ENCODE measurements around the gene HOXD1. TPM values are rescaled to one million over a fixed set of nuclear protein-coding genes. Genes with fewer than 3 reads are reported as not detected.

HOXD1 gene
- total RNA-seq, 4 donors from 2014 or later, result 0.13 to 0.54 (median 0.32) TPM; not detected in 1

DNA sequence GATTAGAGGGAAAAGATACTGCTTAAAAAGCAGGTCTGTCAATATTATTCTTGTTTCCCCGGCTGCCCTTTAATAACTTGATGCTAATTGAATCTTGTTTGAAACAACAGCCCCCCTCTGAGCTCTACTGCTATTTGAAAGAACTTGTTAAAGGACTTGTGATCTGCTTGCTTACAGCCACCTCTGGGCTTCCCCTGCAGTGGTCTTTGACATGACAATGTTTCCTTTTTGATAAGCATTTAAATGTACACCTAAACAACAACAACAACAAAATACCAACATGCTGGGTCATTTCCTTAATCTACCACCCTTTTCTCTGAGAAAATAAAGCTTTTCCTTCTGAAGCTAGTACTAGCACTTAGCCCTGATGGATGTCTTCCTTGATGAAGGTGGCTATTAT is 3.9 kb downstream of the HOXD1 start:
- no peaks in the 10 kb centered on the region for H3K9me3 ChIP-seq
- no peak for ATAC-seq
- TF ChIP-seq POLR2AphosphoS5 (IDR thresholded peaks at IDR 0.05) (no peak), EP300 (IDR thresholded peaks at IDR 0.05) (no peak), POLR2A (IDR thresholded peaks at IDR 0.05) (no peak)
- TF ChIP-seq, protein P1, sequence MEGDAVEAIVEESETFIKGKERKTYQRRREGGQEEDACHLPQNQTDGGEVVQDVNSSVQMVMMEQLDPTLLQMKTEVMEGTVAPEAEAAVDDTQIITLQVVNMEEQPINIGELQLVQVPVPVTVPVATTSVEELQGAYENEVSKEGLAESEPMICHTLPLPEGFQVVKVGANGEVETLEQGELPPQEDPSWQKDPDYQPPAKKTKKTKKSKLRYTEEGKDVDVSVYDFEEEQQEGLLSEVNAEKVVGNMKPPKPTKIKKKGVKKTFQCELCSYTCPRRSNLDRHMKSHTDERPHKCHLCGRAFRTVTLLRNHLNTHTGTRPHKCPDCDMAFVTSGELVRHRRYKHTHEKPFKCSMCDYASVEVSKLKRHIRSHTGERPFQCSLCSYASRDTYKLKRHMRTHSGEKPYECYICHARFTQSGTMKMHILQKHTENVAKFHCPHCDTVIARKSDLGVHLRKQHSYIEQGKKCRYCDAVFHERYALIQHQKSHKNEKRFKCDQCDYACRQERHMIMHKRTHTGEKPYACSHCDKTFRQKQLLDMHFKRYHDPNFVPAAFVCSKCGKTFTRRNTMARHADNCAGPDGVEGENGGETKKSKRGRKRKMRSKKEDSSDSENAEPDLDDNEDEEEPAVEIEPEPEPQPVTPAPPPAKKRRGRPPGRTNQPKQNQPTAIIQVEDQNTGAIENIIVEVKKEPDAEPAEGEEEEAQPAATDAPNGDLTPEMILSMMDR (IDR thresholded peaks at IDR 0.05), result no peak
- WGBS, 2 donors (ENCODE audit: low coverage in 1 of 2), result 0 to 21% methylated on average over 1 of the region's 1 CpG
- H3K36me3 ChIP-seq, result no peaks in the 10 kb centered on the region
- H3K4me3 ChIP-seq, result no peak overlapping the region
- H3K27me3 ChIP-seq, result peaks cover 99% of the 10 kb centered on the region
- H3K27ac ChIP-seq, result no peak overlapping the region
- peaks cover 0 to 30% (median 13%) of the 10 kb centered on the region in 3 donors for H3K4me1 ChIP-seq

DNA sequence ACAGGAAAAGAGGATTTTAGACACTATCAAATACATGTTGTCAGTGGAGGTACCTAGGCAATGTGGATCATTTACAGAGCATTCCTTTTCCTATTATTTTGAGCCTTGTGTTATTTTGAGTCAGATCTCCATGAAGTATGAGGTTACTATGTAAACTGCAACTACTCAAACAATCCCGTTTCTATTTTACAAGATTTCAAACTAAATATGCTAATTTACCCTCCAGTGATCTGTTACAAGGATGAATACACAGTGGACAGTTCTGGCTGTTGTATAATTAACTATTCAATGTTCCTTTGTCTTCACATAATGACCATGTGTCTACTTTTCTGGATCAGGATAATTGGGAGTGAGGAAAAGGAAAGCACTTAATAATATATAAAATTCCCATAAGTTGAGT is 4.6 kb downstream of the HOXD1 start:
- peaks cover 0 to 23% (median 13%) of the 10 kb centered on the region in 3 donors for H3K4me1 ChIP-seq
- H3K27me3 ChIP-seq, result peaks cover 98% of the 10 kb centered on the region
- 9 to 17% methylated on average over 1 of the region's 1 CpG for WGBS, 2 donors (ENCODE audit: low coverage in 1 of 2)
- TF ChIP-seq POLR2A (IDR thresholded peaks at IDR 0.05) (no peak), POLR2AphosphoS5 (IDR thresholded peaks at IDR 0.05) (no peak), EP300 (IDR thresholded peaks at IDR 0.05) (no peak)
- TF ChIP-seq, protein P1 (IDR thresholded peaks at IDR 0.05), result no peak
- no peak for ATAC-seq
- no peak overlapping the region for H3K4me3 ChIP-seq
- no peaks in the 10 kb centered on the region for H3K36me3 ChIP-seq
- no peaks in the 10 kb centered on the region for H3K9me3 ChIP-seq
- no peak overlapping the region for H3K27ac ChIP-seq

DNA sequence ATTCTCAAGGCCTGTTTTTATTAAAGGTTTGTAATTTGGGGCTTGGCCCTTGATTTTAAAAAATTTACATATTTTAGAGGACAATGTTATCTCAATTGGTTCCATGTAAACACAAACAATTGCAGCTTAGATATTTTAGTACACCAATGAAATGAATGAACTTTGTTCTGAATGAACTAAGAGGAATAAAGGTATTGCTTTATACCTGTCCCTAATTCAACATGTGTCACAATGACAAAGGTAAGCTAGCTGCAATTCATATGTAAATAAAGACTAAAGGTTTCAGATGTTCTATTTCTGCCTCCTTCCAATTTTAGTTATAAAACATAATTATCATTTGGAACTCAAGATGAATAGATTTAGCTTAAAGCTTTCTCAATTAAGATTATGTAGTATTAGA is 11.4 kb downstream of the HOXD1 start:
- Histone ChIP-seq H3K36me3 (no peaks in the 10 kb centered on the region), H3K9me3 (peaks cover 0 to 13% (median 0%) of the 10 kb centered on the region in 3 donors), H3K4me3 (no peak overlapping the region), H3K27ac (no peak overlapping the region), H3K27me3 (peaks cover 88% of the 10 kb centered on the region), H3K4me1 (no peaks in the 10 kb centered on the region)
- TF ChIP-seq POLR2AphosphoS5 (IDR thresholded peaks at IDR 0.05), result no peak
- no peak for TF ChIP-seq EP300 (IDR thresholded peaks at IDR 0.05)
- TF ChIP-seq, protein P1 (IDR thresholded peaks at IDR 0.05), result no peak
- TF ChIP-seq POLR2A (IDR thresholded peaks at IDR 0.05), result no peak
- no peak for ATAC-seq

DNA sequence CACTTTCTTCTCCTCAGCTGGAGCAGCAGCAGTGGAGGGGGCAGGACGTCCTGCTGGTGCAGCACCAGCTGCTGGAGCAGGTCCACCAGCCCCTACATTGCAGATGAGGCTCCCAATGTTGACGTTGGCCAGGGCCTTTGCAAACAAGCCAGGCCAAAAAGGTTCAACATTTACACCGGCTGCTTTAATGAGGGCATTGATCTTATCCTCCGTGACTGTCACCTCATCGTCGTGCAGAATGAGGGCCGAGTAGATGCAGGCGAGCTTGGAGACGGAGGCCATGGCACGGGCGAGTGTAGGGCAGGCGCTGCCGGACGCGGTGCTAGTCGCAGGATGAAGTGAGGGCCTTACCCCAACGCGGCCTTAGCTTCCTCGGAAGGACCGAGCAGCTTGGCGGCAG is 12.5 kb downstream of the HOXD1 start:
- peaks cover 0 to 16% (median 0%) of the 10 kb centered on the region in 3 donors for H3K9me3 ChIP-seq
- no peak for ATAC-seq
- H3K36me3 ChIP-seq, result no peaks in the 10 kb centered on the region
- peaks cover 86% of the 10 kb centered on the region for H3K27me3 ChIP-seq
- H3K4me3 ChIP-seq, result no peak overlapping the region
- no peak for TF ChIP-seq POLR2A (IDR thresholded peaks at IDR 0.05)
- no peak for TF ChIP-seq EP300 (IDR thresholded peaks at IDR 0.05)
- no peak for TF ChIP-seq POLR2AphosphoS5 (IDR thresholded peaks at IDR 0.05)
- TF ChIP-seq, protein P1 (IDR thresholded peaks at IDR 0.05), result no peak
- WGBS, 2 donors (ENCODE audit: low coverage in 1 of 2), result 78 to 84% methylated on average over 8 to 10 of the region's 21 CpGs
- H3K4me1 ChIP-seq, result no peaks in the 10 kb centered on the region
- no peak overlapping the region for H3K27ac ChIP-seq

DNA sequence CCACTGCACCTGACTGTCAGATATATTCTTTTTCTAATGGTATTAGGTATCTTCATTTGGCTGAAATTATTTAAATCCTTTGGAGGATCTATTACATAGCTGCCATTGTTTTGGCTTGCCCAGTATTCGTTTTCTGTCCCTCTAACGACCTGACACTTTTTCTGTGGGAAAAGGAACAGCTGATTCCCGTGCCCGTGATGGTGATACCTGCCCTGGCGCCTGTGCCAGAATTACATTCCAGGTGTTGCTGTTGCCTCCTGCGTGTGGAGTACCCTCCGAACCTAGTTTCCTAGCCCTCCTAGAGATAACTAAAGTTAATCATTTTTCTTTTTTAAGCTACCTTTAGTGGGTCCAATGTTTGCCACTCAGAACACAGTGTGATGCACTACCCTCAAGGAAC is 14.0 kb downstream of the HOXD1 start:
- Histone ChIP-seq H3K4me1 (no peaks in the 10 kb centered on the region), H3K27me3 (peaks cover 71% of the 10 kb centered on the region), H3K36me3 (no peaks in the 10 kb centered on the region), H3K9me3 (peaks cover 0 to 16% (median 0%) of the 10 kb centered on the region in 3 donors), H3K27ac (no peak overlapping the region), H3K4me3 (no peak overlapping the region)
- no peak for TF ChIP-seq EP300 (IDR thresholded peaks at IDR 0.05)
- no peak for ATAC-seq
- WGBS, 2 donors (ENCODE audit: low coverage in 1 of 2), result 84 to 90% methylated on average over 6 to 7 of the region's 7 CpGs
